ENCODE data around the gene INKA1. TPM values are rescaled to one million over a fixed set of nuclear protein-coding genes. Genes with fewer than 3 reads are reported as not detected.

The INKA1 gene
- total RNA-seq, 1 donor from 2014 or later, result 10.0 TPM

DNA sequence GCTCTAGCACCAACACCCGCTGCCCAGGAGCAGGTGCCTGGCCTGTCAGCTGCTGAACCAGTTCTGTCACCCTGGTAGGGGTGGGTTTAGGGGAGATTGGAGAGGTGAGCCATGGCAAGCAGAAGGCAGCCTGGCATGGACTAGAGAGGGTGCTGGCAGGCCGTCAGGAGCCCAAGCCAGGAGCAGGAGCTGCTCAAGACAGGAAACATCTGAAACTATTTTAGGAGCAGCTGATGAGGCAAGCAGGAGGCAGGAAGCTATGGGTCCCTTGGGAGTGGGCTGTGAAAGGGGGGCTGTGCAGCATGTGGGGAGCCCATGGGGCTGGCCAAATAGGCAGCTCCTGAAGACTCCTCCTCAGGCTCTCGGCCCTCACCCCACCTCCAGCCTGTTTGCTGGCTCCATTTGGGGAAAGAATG, 2.3 kb downstream of the INKA1 start:
- Mint-ChIP-seq H3K9me3 (no peaks in the 10 kb centered on the region), H3K27ac (peak overlapping the region; percentile 92), H3K27me3 (no peaks in the 10 kb centered on the region), H3K36me3 (ENCODE audit: low read depth) (peaks cover 21% of the 10 kb centered on the region), H3K4me3 (peak overlapping the region; percentile 92), H3K4me1 (peaks cover 67% of the 10 kb centered on the region)
- POLR2A ChIA-PET, result interaction anchor here (0.5 to 7.3 kb wide), 11 partner anchors 11 to 1695 kb away, joined by 3 to 138 read pairs (median 3); partner anchors contain the start of genes IP6K1 and UBA7
- DNase-seq (peak; percentile 50), ATAC-seq (ENCODE audit: low read depth) (peak; percentile 26)
- intact Hi-C loops (cut with micrococcal nuclease), result loop anchor here (1.0 to 10.0 kb wide), 4 partner anchors 8 to 489 kb away; partner anchors contain the start of genes GNAI2, HYAL3, IFRD2 and IP6K1
- TF ChIP-seq, protein P1, sequence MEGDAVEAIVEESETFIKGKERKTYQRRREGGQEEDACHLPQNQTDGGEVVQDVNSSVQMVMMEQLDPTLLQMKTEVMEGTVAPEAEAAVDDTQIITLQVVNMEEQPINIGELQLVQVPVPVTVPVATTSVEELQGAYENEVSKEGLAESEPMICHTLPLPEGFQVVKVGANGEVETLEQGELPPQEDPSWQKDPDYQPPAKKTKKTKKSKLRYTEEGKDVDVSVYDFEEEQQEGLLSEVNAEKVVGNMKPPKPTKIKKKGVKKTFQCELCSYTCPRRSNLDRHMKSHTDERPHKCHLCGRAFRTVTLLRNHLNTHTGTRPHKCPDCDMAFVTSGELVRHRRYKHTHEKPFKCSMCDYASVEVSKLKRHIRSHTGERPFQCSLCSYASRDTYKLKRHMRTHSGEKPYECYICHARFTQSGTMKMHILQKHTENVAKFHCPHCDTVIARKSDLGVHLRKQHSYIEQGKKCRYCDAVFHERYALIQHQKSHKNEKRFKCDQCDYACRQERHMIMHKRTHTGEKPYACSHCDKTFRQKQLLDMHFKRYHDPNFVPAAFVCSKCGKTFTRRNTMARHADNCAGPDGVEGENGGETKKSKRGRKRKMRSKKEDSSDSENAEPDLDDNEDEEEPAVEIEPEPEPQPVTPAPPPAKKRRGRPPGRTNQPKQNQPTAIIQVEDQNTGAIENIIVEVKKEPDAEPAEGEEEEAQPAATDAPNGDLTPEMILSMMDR (IDR thresholded peaks at IDR 0.05), result no peak
- CTCF ChIA-PET, result interaction anchor here (0.5 to 10.9 kb wide), 6 partner anchors 8 to 266 kb away, joined by 3 to 238 read pairs (median 6); partner anchors contain the start of genes AMIGO3 and UBA7

DNA sequence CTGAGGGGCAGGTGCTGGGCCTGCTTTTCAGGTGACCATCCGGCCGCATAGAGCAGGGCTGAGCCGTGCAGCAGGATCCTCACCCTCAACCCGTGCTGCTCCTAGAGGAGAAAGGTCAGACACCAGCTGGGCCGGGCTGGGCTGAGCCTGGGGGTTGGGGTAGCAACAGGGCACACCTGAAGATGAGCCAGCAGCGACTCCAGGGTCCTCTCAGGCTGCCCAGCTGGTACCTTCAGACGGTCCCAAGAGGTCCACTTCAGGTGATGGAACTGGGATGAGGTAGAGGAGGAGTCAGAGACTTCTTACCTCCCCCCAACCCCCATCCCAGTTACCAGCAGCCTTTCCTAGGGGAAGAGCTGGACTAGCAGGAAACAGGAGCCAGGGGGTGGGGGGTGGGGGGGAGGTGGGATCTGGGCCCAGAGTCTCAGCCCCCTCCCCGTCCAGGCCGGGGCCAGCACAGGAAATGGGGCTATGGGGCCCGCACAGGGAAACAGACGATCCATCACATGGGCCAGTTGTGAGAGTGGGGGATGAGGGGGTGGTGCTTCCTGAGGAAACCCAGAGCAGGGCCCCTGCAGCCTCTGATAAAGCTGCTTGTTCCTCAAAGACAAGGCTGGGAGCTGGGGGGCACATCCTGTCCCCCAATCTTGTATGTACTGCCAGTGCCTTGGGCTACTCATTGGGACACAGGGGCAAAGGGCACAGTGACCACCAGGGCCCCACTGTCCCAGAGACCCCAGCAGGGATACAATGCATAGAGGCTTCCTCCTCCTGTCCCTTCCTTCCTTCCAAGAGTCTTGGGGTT, 3.0 kb downstream of the INKA1 start:
- ChIA-PET POLR2A (interaction anchor here (0.6 to 7.3 kb wide), 10 partner anchors 11 to 141 kb away, joined by 3 to 138 read pairs (median 4); partner anchors contain the start of genes IP6K1 and UBA7), CTCF (interaction anchor here (1.2 to 10.9 kb wide), 3 partner anchors 13 to 266 kb away, joined by 3 to 238 read pairs (median 8); no protein-coding TSS in a partner anchor)
- ATAC-seq (ENCODE audit: low read depth), result no peak
- Mint-ChIP-seq H3K27me3 (no peaks in the 10 kb centered on the region), H3K27ac (peak overlapping the region; percentile 92), H3K9me3 (no peaks in the 10 kb centered on the region), H3K36me3 (ENCODE audit: low read depth) (peaks cover 27% of the 10 kb centered on the region), H3K4me3 (peak overlapping the region; percentile 92), H3K4me1 (peaks cover 71% of the 10 kb centered on the region)
- TF ChIP-seq, protein P1 (IDR thresholded peaks at IDR 0.05), result no peak
- intact Hi-C loops (cut with micrococcal nuclease), result loop anchor here (1.0 to 10.0 kb wide), 4 partner anchors 7 to 489 kb away; partner anchors contain the start of genes GNAI2, HYAL3, IFRD2 and IP6K1
- no peak for DNase-seq

DNA sequence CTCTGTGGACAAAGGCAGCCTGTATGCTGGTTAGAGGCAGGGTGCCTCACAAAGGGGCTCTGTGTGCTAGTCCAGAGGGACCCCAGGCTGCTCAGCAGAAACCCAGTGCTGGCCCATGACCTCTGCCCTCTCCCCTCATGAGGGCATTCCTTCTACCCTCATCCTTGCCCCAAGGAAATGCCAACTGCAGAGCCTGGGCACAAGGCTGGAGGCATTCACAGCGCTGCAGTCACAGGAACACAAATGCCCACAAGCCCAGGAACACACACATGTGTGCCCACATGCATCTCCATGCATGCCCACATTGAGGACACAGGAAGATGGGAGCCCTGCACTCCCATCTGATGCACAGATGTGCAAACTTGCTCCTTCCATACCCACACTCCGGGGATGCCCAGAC, 3.8 kb downstream of the INKA1 start:
- Mint-ChIP-seq H3K9me3 (no peaks in the 10 kb centered on the region), H3K4me3 (peak overlapping the region; percentile 92), H3K36me3 (ENCODE audit: low read depth) (peaks cover 35% of the 10 kb centered on the region), H3K27me3 (no peaks in the 10 kb centered on the region), H3K27ac (peak overlapping the region; percentile 92), H3K4me1 (peaks cover 76% of the 10 kb centered on the region)
- ATAC-seq (ENCODE audit: low read depth), result no peak
- TF ChIP-seq, protein P1 (IDR thresholded peaks at IDR 0.05), result no peak
- ChIA-PET POLR2A (interaction anchor here (0.9 to 7.3 kb wide), 4 partner anchors 10 to 122 kb away, joined by 3 to 138 read pairs (median 60); partner anchors contain the start of genes IP6K1 and UBA7), CTCF (interaction anchor here (1.2 to 10.9 kb wide), 2 partner anchors 13 to 33 kb away, joined by 3 to 238 read pairs; no protein-coding TSS in a partner anchor)
- no peak for DNase-seq
- intact Hi-C loops (cut with micrococcal nuclease), result loop anchor here (10.0 kb wide), 2 partner anchors 428 to 488 kb away; partner anchors contain the start of genes GNAI2, HYAL3, IFRD2 and NAA80

DNA sequence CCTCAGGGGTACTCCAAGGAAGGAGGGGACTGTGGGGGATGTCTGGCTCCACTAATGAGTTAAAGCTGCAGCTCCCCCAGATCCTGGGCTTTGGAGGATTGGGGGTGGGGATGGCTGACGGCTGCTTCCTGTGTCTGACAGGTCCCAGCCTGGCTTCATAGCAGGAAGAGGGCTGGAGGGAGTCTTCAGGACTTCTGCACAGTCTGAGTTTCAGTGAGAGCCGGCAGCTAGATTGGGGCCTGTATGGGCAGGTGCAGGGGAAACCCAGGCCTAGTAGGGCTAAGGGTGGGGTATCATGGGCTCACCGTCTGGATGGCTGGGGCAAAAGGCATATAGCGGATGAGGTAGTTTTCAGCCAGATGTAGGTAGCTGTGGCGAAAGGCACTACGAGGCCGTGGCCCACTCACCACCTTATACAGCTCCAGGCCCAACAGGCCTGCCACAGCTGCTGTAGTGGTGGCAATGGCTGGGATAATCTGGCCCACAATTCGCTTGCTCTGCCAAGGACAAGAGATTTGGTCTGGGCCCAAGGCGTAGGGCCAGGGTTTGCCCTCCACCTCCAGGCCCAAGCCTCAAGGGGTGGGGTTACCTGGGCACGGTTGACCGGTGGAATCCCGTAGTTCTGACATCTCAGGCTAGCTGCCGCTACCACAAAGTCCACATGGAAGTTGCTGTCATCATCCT, 4.5 kb downstream of the INKA1 start:
- intact Hi-C loops (cut with micrococcal nuclease), result loop anchor here (10.0 kb wide), 2 partner anchors 427 to 487 kb away; partner anchors contain the start of genes GNAI2, HYAL3, IFRD2 and NAA80
- ChIA-PET CTCF (interaction anchor here (1.2 to 10.9 kb wide), 2 partner anchors 13 to 32 kb away, joined by 3 to 238 read pairs; no protein-coding TSS in a partner anchor), POLR2A (interaction anchor here (2.9 to 7.3 kb wide), 3 partner anchors 9 to 32 kb away, joined by 13 to 138 read pairs (median 106); partner anchors contain the start of genes IP6K1 and UBA7)
- ATAC-seq (ENCODE audit: low read depth), result no peak
- H3K27ac Mint-ChIP-seq, result peak overlapping the region; percentile 92
- peaks cover 77% of the 10 kb centered on the region for H3K4me1 Mint-ChIP-seq
- TF ChIP-seq, protein P1 (IDR thresholded peaks at IDR 0.05), result no peak
- no peaks in the 10 kb centered on the region for H3K9me3 Mint-ChIP-seq
- H3K27me3 Mint-ChIP-seq, result no peaks in the 10 kb centered on the region
- H3K36me3 Mint-ChIP-seq (ENCODE audit: low read depth), result peaks cover 38% of the 10 kb centered on the region
- H3K4me3 Mint-ChIP-seq, result peak overlapping the region; percentile 48
- no peak for DNase-seq
